Sigmoid colon (tissue), 7 donors: ENCODE data around the gene KCNT1. TPM values are rescaled to one million over a fixed set of nuclear protein-coding genes. Genes with fewer than 3 reads are reported as not detected.

Experiments
- DNase-seq: peaks from one replicate; pipeline ENCODE4 v3.0.0-alpha.2; 2019
- H3K27ac ChIP-seq, 4 donors: fragments of 200-600 bp; sonication (generic); one replicate each; pipeline ENCODE4 v1.5.1; 2016 to 2019; ENCODE audit warnings: mild to moderate bottlenecking in 1 of 4
- H3K27me3 ChIP-seq, 3 donors: fragments of 200-600 bp; sonication (generic); one replicate each; pipeline ENCODE4 v1.5.1; 2019; ENCODE audit warnings: mild to moderate bottlenecking in 1 of 3
- H3K36me3 ChIP-seq, 4 donors: fragments of 200-600 bp; sonication (generic); one replicate each; pipeline ENCODE4 v1.5.1; 2016 to 2019
- H3K4me1 ChIP-seq, 4 donors: fragments of 200-600 bp; sonication (generic); one replicate each; pipeline ENCODE4 v1.5.1; 2017 to 2019
- H3K4me3 ChIP-seq, 4 donors: fragments of 200-600 bp; sonication (generic); one replicate each; pipeline ENCODE4 v1.5.1; 2017 to 2019; ENCODE audit warnings: mild to moderate bottlenecking in 2 of 4, moderate library complexity in 1 of 4
- H3K9me3 ChIP-seq, 4 donors: fragments of 200-600 bp in 3 of 4; sonication (generic) in 3 of 4; one replicate each; pipeline versions ENCODE4 v1.5.1 to v1.6.1; 2013 to 2019
- EP300 ChIP-seq, 4 donors: sonication (generic); formaldehyde crosslinking; IDR thresholded peaks; one replicate each; pipeline ENCODE4 v1.6.1; 2017; ENCODE audit warnings: antibody characterized with exemption in 4 of 4
- POLR2A ChIP-seq, 2 donors: fragments of 450-650 bp; IDR thresholded peaks; one replicate each; pipeline ENCODE4 v1.6.1; 2016; ENCODE audit warnings: antibody characterized with exemption in 2 of 2, mild to moderate bottlenecking in 2 of 2, moderate library complexity in 2 of 2
- POLR2AphosphoS5 ChIP-seq, 4 donors: sonication (generic); formaldehyde crosslinking; IDR thresholded peaks; one replicate each; pipeline ENCODE4 v1.6.1; 2017; ENCODE audit warnings: antibody characterized with exemption in 4 of 4
- WGBS, 2 donors: extraction: QIAGEN DNeasy Blood & Tissue Kit; methylation state at CpG; one replicate each; pipeline ENCODE4 v1.1.7; 2013; 5-methylcytosine and 5-hydroxymethylcytosine counted together
- intact Hi-C: fragments of 100-400 bp; cut with DNase I; formaldehyde crosslinking; loops from one replicate; pipeline ENCODE4 v1.15.1; 2023
- polyA plus RNA-seq, 3 donors: library from polyadenylated mRNA; stranded (reverse); fragments of 200-250 nt; gene quantifications; one replicate each; pipeline ENCODE4 v1.2.3, GENCODE V29; 2013
- total RNA-seq, 4 donors: library from RNA; depleted of rRNA; stranded (reverse); fragments of >200 nt; gene quantifications; one replicate each; pipeline ENCODE4 v1.1.0, GENCODE V29; 2016
- TF ChIP-seq, protein P1 (sequence below), 4 experiments: fragments of 450-650 bp in 3 of 4; fragments of 200-600 bp in 1 of 4; IDR thresholded peaks; one replicate each; pipeline ENCODE4 v1.5.1; 2016 to 2019; ENCODE audit warnings: antibody characterized with exemption in 4 of 4, mild to moderate bottlenecking in 3 of 4, moderate library complexity in 2 of 4
- donor health status: healthy with polysubstance abuse.
- donor health status: Bipolar disorder and iron deficiency.
- donor health status: healthy.

KCNT1 gene
- total and polyA plus RNA-seq, 7 donors: 0.23 to 0.95 (median 0.32) TPM; not detected in 3

- 79 to 86% methylated on average over 5 of the region's 5 CpGs for WGBS, 2 donors
- H3K27ac ChIP-seq: no peak overlapping the region
- H3K4me3 ChIP-seq: no peak overlapping the region
- TF ChIP-seq POLR2AphosphoS5 (IDR thresholded peaks at IDR 0.05): no peak
- TF ChIP-seq POLR2A (IDR thresholded peaks at IDR 0.05): no peak
- TF ChIP-seq, protein P1, sequence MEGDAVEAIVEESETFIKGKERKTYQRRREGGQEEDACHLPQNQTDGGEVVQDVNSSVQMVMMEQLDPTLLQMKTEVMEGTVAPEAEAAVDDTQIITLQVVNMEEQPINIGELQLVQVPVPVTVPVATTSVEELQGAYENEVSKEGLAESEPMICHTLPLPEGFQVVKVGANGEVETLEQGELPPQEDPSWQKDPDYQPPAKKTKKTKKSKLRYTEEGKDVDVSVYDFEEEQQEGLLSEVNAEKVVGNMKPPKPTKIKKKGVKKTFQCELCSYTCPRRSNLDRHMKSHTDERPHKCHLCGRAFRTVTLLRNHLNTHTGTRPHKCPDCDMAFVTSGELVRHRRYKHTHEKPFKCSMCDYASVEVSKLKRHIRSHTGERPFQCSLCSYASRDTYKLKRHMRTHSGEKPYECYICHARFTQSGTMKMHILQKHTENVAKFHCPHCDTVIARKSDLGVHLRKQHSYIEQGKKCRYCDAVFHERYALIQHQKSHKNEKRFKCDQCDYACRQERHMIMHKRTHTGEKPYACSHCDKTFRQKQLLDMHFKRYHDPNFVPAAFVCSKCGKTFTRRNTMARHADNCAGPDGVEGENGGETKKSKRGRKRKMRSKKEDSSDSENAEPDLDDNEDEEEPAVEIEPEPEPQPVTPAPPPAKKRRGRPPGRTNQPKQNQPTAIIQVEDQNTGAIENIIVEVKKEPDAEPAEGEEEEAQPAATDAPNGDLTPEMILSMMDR (IDR thresholded peaks at IDR 0.05): no peak
- TF ChIP-seq EP300 (IDR thresholded peaks at IDR 0.05): no peak
- no peaks in the 10 kb centered on the region for H3K36me3 ChIP-seq
- H3K27me3 ChIP-seq: peaks cover 0 to 31% (median 0%) of the 10 kb centered on the region in 3 donors
- intact Hi-C loops: no loop called here
- no peaks in the 10 kb centered on the region for H3K9me3 ChIP-seq
- no peaks in the 10 kb centered on the region for H3K4me1 ChIP-seq
- no peak for DNase-seq
Measured at GRCh38 chr9:135681161-135681560, 20.8 kb upstream of the KCNT1 start.

- TF ChIP-seq POLR2A (IDR thresholded peaks at IDR 0.05): no peak
- no peak for TF ChIP-seq POLR2AphosphoS5 (IDR thresholded peaks at IDR 0.05)
- TF ChIP-seq, protein P1 (IDR thresholded peaks at IDR 0.05): no peak
- no peak for TF ChIP-seq EP300 (IDR thresholded peaks at IDR 0.05)
- WGBS, 2 donors: 75 to 76% methylated on average over 15 of the region's 15 CpGs
- no peak overlapping the region for H3K4me3 ChIP-seq
Measured at GRCh38 chr9:135683401-135684034, 18.5 kb upstream of the KCNT1 start.

DNA sequence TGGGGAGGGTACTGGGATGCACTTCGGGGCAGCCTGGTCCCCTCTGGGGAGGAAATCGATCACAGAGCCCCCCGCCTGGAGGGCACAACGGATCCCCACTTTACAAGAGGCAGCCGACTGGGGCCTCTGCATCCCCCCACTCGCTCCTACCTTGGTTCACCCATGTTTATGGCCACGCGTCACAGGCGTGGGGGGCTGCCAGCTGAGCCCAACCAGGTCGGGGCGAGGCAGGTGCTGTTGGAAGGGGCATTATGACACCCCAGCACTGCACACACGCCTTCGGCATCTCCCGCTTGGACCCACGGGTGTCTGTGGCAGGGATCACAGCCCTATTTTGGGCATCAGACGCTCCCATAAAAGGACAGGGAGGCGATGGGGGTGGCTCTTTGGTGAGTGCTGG lies 17.3 kb upstream of the KCNT1 start:
- Histone ChIP-seq H3K27me3 (peaks cover 0 to 44% (median 0%) of the 10 kb centered on the region in 3 donors), H3K4me1 (no peaks in the 10 kb centered on the region), H3K27ac (no peak overlapping the region), H3K36me3 (no peaks in the 10 kb centered on the region), H3K4me3 (no peak overlapping the region), H3K9me3 (no peaks in the 10 kb centered on the region)
- WGBS, 2 donors: 68 to 76% methylated on average over 17 of the region's 17 CpGs
- TF ChIP-seq EP300 (IDR thresholded peaks at IDR 0.05) (no peak), POLR2AphosphoS5 (IDR thresholded peaks at IDR 0.05) (no peak), POLR2A (IDR thresholded peaks at IDR 0.05) (no peak)
- TF ChIP-seq, protein P1 (IDR thresholded peaks at IDR 0.05): no peak
- intact Hi-C loops: no loop called here
- no peak for DNase-seq

More at GRCh38 chr9:135683401-135684034, 18.5 kb upstream of the KCNT1 start:
- Histone ChIP-seq H3K4me1 (no peaks in the 10 kb centered on the region), H3K27me3 (peaks cover 0 to 44% (median 0%) of the 10 kb centered on the region in 3 donors), H3K27ac (no peak overlapping the region), H3K9me3 (no peaks in the 10 kb centered on the region), H3K36me3 (no peaks in the 10 kb centered on the region)
- intact Hi-C loops: no loop called here
- no peak for DNase-seq

DNA sequence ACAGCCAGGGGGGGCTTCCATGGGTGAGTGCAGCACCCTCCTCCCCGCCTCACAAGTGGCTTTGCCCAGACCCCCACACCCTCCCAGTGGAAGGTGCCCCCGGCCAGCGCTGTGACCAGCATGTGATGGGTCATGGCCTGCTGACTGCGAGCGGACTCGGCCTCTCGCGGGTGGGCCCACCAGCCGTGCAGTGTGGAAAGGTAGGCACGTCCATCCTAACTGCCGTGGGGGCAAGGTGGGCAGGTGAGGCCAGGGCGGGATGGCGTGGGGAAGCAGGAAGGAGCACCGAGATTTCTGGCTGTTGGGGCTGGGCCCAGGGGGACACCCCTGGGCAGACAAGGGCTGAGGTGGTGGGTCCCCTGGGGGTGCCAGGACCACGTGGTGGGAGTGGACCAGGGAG lies 14.8 kb upstream of the KCNT1 start:
- no peaks in the 10 kb centered on the region for H3K4me1 ChIP-seq
- TF ChIP-seq, protein P1 (IDR thresholded peaks at IDR 0.05): no peak
- TF ChIP-seq EP300 (IDR thresholded peaks at IDR 0.05) (no peak), POLR2AphosphoS5 (IDR thresholded peaks at IDR 0.05) (no peak), POLR2A (IDR thresholded peaks at IDR 0.05) (no peak)
- H3K4me3 ChIP-seq: no peak overlapping the region
- intact Hi-C loops: no loop called here
- no peaks in the 10 kb centered on the region for H3K9me3 ChIP-seq
- H3K36me3 ChIP-seq: no peaks in the 10 kb centered on the region
- peaks cover 0 to 52% (median 3%) of the 10 kb centered on the region in 3 donors for H3K27me3 ChIP-seq
- no peak for DNase-seq
- H3K27ac ChIP-seq: no peak overlapping the region
- WGBS, 2 donors: 81 to 90% methylated on average over 15 of the region's 15 CpGs

GRCh38 chr9:135689011-135689410 lies 13.0 kb upstream of the KCNT1 start:
- 79 to 88% methylated on average over 10 of the region's 10 CpGs for WGBS, 2 donors
- H3K4me1 ChIP-seq: no peaks in the 10 kb centered on the region
- DNase-seq: no peak

More at GRCh38 chr9:135689011-135689410, 13.0 kb upstream of the KCNT1 start:
- intact Hi-C loops: no loop called here
- no peak overlapping the region for H3K4me3 ChIP-seq
- H3K36me3 ChIP-seq: no peaks in the 10 kb centered on the region
- H3K27me3 ChIP-seq: peaks cover 0 to 50% (median 6%) of the 10 kb centered on the region in 3 donors
- no peaks in the 10 kb centered on the region for H3K9me3 ChIP-seq
- H3K27ac ChIP-seq: no peak overlapping the region
- TF ChIP-seq EP300 (IDR thresholded peaks at IDR 0.05): no peak
- TF ChIP-seq, protein P1 (IDR thresholded peaks at IDR 0.05): no peak
- no peak for TF ChIP-seq POLR2A (IDR thresholded peaks at IDR 0.05)
- TF ChIP-seq POLR2AphosphoS5 (IDR thresholded peaks at IDR 0.05): no peak
